Naive thymus-derived CD8-positive, alpha-beta T cell (primary cell): ENCODE results near the gene TTLL9. TPM values are rescaled to one million over a fixed set of nuclear protein-coding genes. Genes with fewer than 3 reads are reported as not detected.

Source experiments
- polyA plus RNA-seq, 3 donors: library from polyadenylated mRNA; unstranded; fragments of 300-500 nt; fragmentation: Illumina TruSeq; gene quantifications; one replicate each; pipeline ENCODE4 v1.2.3, GENCODE V29; 2021
- total RNA-seq, 8 experiments: library from RNA in 2 of 8; stranded (reverse) in 2 of 8; gene quantifications; one replicate each; pipeline ENCODE4 v1.2.3 and lab custom pipeline; 2021 to 2026

Gene TTLL9
- total and polyA plus RNA-seq, 5 experiments from 2014 or later, result not detected

Other genes starting within 250 kb of the TTLL9 start
- not detected for gene COX4I2, start 232.7 kb upstream of the TTLL9 start, total RNA-seq
- not detected for gene COX4I2, start 232.7 kb upstream of the TTLL9 start, polyA plus RNA-seq
- gene BCL2L1, start 147.8 kb upstream of the TTLL9 start, total RNA-seq, result 10 to 100 TPM; 14.8 to 17.7 TPM
- 10 to 100 TPM in 1 of 3 donors, 1 to 10 TPM in 2; 8.0 to 15.4 (median 8.2) TPM for gene BCL2L1, start 147.8 kb upstream of the TTLL9 start, polyA plus RNA-seq
- under 1 TPM; 0.16 to 0.22 TPM for gene TPX2, start 131.3 kb upstream of the TTLL9 start, total RNA-seq
- gene TPX2, start 131.3 kb upstream of the TTLL9 start, polyA plus RNA-seq, result under 1 TPM in 2 of 3 donors, not detected in 1; 0.30 to 0.50 TPM
- gene MYLK2, start 51.3 kb upstream of the TTLL9 start, total RNA-seq, result not detected
- gene MYLK2, start 51.3 kb upstream of the TTLL9 start, polyA plus RNA-seq, result not detected
- not detected for gene FOXS1, start 25.0 kb upstream of the TTLL9 start, total RNA-seq
- not detected for gene FOXS1, start 25.0 kb upstream of the TTLL9 start, polyA plus RNA-seq
- not detected for gene DUSP15, start 107 bp upstream of the TTLL9 start, total RNA-seq
- gene DUSP15, start 107 bp upstream of the TTLL9 start, polyA plus RNA-seq, result not detected
- 10 to 100 TPM; 11.2 to 11.5 TPM for gene PDRG1, start 81.4 kb downstream of the TTLL9 start, total RNA-seq
- gene PDRG1, start 81.4 kb downstream of the TTLL9 start, polyA plus RNA-seq, result 10 to 100 TPM; 13.5 to 23.6 (median 13.8) TPM
- gene XKR7, start 97.5 kb downstream of the TTLL9 start, total RNA-seq, result not detected
- not detected for gene XKR7, start 97.5 kb downstream of the TTLL9 start, polyA plus RNA-seq
- not detected for gene CCM2L, start 139.8 kb downstream of the TTLL9 start, total RNA-seq
- not detected for gene CCM2L, start 139.8 kb downstream of the TTLL9 start, polyA plus RNA-seq
- gene HCK, start 181.6 kb downstream of the TTLL9 start, total RNA-seq, result under 1 TPM; 0.71 to 0.86 TPM
- under 1 TPM in 2 of 3 donors, not detected in 1; 0.24 to 0.35 TPM for gene HCK, start 181.6 kb downstream of the TTLL9 start, polyA plus RNA-seq
- gene TM9SF4, start 239.1 kb downstream of the TTLL9 start, total RNA-seq, result 10 to 100 TPM; 42.6 to 44.3 TPM
- 10 to 100 TPM; 31.5 to 43.4 (median 33.3) TPM for gene TM9SF4, start 239.1 kb downstream of the TTLL9 start, polyA plus RNA-seq